ENCODE data around the gene ACP7. TPM values are rescaled to one million over a fixed set of nuclear protein-coding genes. Genes with fewer than 3 reads are reported as not detected.

The ACP7 gene
- total RNA-seq, 1 experiment from 2014 or later, result not detected

GRCh38 chr19:39057615-39058014 lies 26.6 kb upstream of the ACP7 start:
- no peak for DNase-seq (ENCODE audit: unreplicated experiment)
- Mint-ChIP-seq H3K27ac (ENCODE audit: low read depth, unreplicated experiment) (no peak overlapping the region), H3K36me3 (ENCODE audit: insufficient read depth, unreplicated experiment) (no peaks in the 10 kb centered on the region), H3K27me3 (ENCODE audit: insufficient read depth, unreplicated experiment) (no peaks in the 10 kb centered on the region), H3K9me3 (ENCODE audit: unreplicated experiment) (peaks cover 7% of the 10 kb centered on the region), H3K4me3 (ENCODE audit: unreplicated experiment) (no peak overlapping the region), H3K4me1 (ENCODE audit: insufficient read depth, unreplicated experiment) (no peaks in the 10 kb centered on the region)
- ChIA-PET POLR2A (interaction anchor here (0.6 kb wide), 1 partner anchor 72 kb away, joined by 3 read pairs; no protein-coding TSS in a partner anchor), CTCF (no interaction called here)
- intact Hi-C loops (cut with micrococcal nuclease), result no loop called here
- no peak for TF ChIP-seq CTCF (IDR thresholded peaks at IDR 0.05; ENCODE audit: unreplicated experiment)
- no TSS peak for BruUV-seq (replicated peaks)

GRCh38 chr19:39059302-39059701 lies 24.9 kb upstream of the ACP7 start:
- DNase-seq (ENCODE audit: unreplicated experiment), result no peak
- TF ChIP-seq CTCF (IDR thresholded peaks at IDR 0.05; ENCODE audit: unreplicated experiment), result no peak
- H3K4me3 Mint-ChIP-seq (ENCODE audit: unreplicated experiment), result no peak overlapping the region
- BruUV-seq (replicated peaks), result no TSS peak
- no peak overlapping the region for H3K27ac Mint-ChIP-seq (ENCODE audit: low read depth, unreplicated experiment)
- H3K36me3 Mint-ChIP-seq (ENCODE audit: insufficient read depth, unreplicated experiment), result no peaks in the 10 kb centered on the region
- no peaks in the 10 kb centered on the region for H3K27me3 Mint-ChIP-seq (ENCODE audit: insufficient read depth, unreplicated experiment)
- ChIA-PET CTCF (interaction anchor here (0.6 kb wide), 1 partner anchor 13 kb away, joined by 3 read pairs; no protein-coding TSS in a partner anchor), POLR2A (no interaction called here)
- intact Hi-C loops (cut with micrococcal nuclease), result no loop called here
- H3K9me3 Mint-ChIP-seq (ENCODE audit: unreplicated experiment), result peaks cover 7% of the 10 kb centered on the region
- H3K4me1 Mint-ChIP-seq (ENCODE audit: insufficient read depth, unreplicated experiment), result no peaks in the 10 kb centered on the region

GRCh38 chr19:39060171-39060570 lies 24.0 kb upstream of the ACP7 start:
- POLR2A ChIA-PET, result no interaction called here

GRCh38 chr19:39064405-39064804 lies 19.8 kb upstream of the ACP7 start:
- no peak for DNase-seq (ENCODE audit: unreplicated experiment)
- H3K4me1 Mint-ChIP-seq (ENCODE audit: insufficient read depth, unreplicated experiment), result no peaks in the 10 kb centered on the region
- H3K27me3 Mint-ChIP-seq (ENCODE audit: insufficient read depth, unreplicated experiment), result no peaks in the 10 kb centered on the region
- CTCF ChIA-PET, result interaction anchor here (0.7 kb wide), 1 partner anchor 1039 kb away, joined by 4 read pairs; no protein-coding TSS in a partner anchor
- TF ChIP-seq CTCF (IDR thresholded peaks at IDR 0.05; ENCODE audit: unreplicated experiment), result no peak
- BruUV-seq (replicated peaks), result no TSS peak
- H3K27ac Mint-ChIP-seq (ENCODE audit: low read depth, unreplicated experiment), result no peak overlapping the region
- POLR2A ChIA-PET, result no interaction called here
- no peak overlapping the region for H3K4me3 Mint-ChIP-seq (ENCODE audit: unreplicated experiment)
- H3K36me3 Mint-ChIP-seq (ENCODE audit: insufficient read depth, unreplicated experiment), result no peaks in the 10 kb centered on the region
- intact Hi-C loops (cut with micrococcal nuclease), result no loop called here
- peaks cover 8% of the 10 kb centered on the region for H3K9me3 Mint-ChIP-seq (ENCODE audit: unreplicated experiment)

More at GRCh38 chr19:39060171-39060570, 24.0 kb upstream of the ACP7 start:
- CTCF ChIA-PET, result interaction anchor here (0.6 kb wide), 3 partner anchors 11 to 19 kb away, joined by 3 read pairs; no protein-coding TSS in a partner anchor
- no peaks in the 10 kb centered on the region for H3K27me3 Mint-ChIP-seq (ENCODE audit: insufficient read depth, unreplicated experiment)
- no peak overlapping the region for H3K27ac Mint-ChIP-seq (ENCODE audit: low read depth, unreplicated experiment)
- intact Hi-C loops (cut with micrococcal nuclease), result no loop called here
- no peak for TF ChIP-seq CTCF (IDR thresholded peaks at IDR 0.05; ENCODE audit: unreplicated experiment)
- no TSS peak for BruUV-seq (replicated peaks)
- peaks cover 7% of the 10 kb centered on the region for H3K9me3 Mint-ChIP-seq (ENCODE audit: unreplicated experiment)
- H3K36me3 Mint-ChIP-seq (ENCODE audit: insufficient read depth, unreplicated experiment), result no peaks in the 10 kb centered on the region
- no peak for DNase-seq (ENCODE audit: unreplicated experiment)
- H3K4me1 Mint-ChIP-seq (ENCODE audit: insufficient read depth, unreplicated experiment), result no peaks in the 10 kb centered on the region
- H3K4me3 Mint-ChIP-seq (ENCODE audit: unreplicated experiment), result no peak overlapping the region
